HG03520 (cell line): Measurements from ENCODE around the gene TUT1.
"Not testable (repeated sequence)": the region's sequence is repeated elsewhere in the genome, so short reads cannot be mapped to it uniquely, and the experiment has no call there.

ENCODE experiments used
- ATAC-seq: cut with Tn5 transposase; IDR thresholded peaks from one replicate; pipeline ENCODE4 v1.9.1; 2021; ENCODE audit warnings: mild to moderate bottlenecking, moderate library complexity; ENCODE audit not compliant: unreplicated experiment

The TUT1 gene

GRCh38 chr11:62605902-62606301 is 14.6 kb upstream of the TUT1 start:
- no peak for ATAC-seq

DNA sequence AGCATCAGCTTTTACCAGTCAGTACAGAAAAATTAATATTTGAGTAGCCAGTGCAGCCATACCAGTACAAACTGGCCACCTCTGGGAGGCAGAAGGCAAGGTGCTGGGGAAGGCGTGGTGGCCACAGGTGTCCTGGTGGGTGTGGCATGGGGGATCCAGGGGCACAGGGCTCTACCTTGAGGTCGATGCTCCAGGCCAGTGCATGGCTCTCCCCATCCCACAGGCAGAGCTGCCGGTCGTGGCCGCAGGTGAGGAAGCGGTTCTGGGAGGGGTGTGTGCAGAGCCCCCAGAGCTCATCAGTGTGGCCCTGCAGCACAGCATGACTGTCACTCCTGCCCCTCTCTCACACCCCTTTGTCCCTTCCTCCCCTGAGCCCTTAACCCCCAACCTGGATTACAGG is 14.1 kb upstream of the TUT1 start:
- no peak for ATAC-seq

- ATAC-seq, result no peak
Measured at GRCh38 chr11:62604460-62605120, 13.3 kb upstream of the TUT1 start.

DNA sequence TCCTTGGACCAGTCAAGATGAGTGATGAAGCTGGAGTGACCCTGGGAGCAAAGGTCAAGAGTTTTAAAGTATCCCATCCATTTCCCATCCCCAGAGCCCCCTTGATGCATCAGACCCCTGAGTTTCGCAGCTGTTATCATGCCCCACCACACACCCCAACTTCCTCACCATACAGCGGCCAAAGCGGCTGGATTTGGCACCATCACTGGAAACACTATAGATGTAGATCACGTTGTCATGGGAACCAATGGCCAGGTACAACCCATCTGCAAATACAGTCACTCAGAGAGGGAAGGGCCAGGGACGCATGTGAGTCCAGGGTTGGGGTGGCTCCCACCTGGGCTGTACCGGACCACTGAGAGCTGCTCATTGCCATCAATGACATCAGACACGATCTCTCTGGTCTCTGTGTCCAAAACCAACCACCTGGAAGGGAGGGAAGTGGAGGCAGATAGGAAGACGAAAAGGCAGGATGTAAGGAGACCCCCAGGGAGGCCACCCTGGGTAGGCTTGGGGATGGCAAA is 12.5 kb upstream of the TUT1 start:
- ATAC-seq, result no peak

- ATAC-seq, result no peak
Measured at GRCh38 chr11:62603072-62603408, 11.7 kb upstream of the TUT1 start.

- ATAC-seq, result no peak
Measured at GRCh38 chr11:62602141-62603071, 11.1 kb upstream of the TUT1 start.

DNA sequence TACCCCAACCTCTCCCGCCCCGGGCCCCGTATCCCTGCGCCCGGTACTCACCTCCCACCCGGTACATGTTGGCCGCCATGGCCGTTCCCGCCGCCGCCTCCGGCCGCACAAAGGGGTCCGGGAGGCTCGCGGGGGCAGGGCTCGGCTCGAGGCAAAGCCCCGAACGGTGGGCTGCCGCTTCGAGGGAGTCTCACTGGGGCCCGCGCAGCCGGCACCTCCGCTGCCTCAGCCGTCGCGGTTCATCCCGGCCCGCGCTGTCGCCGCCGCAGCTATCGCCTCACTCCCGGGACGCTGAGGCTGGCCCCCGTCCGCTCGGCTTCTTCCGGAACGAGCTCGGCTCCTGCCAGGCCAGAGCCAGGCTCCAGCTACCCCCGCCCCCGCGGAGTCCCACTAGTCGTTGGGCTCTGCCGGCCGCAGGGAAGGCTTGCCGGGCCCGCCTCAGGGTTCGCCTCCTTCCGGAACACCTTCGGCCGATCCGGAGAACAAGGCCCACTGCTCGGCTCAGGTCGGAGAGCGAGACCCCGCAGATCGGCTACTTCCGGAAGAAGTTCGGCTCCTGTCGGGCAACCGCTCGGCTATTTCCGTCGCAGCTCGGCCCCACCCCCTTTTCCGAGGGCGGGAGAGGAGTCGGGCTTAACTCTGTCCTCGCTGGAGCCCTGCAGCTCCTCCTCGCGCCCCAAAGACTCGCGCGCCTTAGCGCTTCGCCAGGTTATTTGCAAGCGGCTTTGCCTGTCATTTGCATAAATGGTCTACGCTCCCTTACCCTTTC is 10.2 kb upstream of the TUT1 start, which contains the start of gene MTA2:
TSS of gene MTA2 (minus strand) at position 494 of the 769 bp plus-strand sequence. CDS start at position 79, 415 bp downstream.
- peak; percentile 65 for ATAC-seq

DNA sequence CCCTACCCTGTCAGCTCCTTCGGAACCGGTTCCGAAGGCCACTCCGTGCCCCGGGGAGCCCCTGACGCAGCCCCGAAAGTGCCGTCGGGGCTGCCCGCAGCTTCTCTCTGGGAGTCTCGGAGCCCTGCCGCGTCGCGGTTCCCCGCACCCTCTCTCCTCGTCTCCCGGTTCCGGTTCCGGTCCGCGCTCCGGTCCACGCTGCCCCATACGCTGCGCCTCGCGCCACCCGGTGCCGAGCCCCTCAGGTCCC is 9.7 kb upstream of the TUT1 start:
- no peak for ATAC-seq

DNA sequence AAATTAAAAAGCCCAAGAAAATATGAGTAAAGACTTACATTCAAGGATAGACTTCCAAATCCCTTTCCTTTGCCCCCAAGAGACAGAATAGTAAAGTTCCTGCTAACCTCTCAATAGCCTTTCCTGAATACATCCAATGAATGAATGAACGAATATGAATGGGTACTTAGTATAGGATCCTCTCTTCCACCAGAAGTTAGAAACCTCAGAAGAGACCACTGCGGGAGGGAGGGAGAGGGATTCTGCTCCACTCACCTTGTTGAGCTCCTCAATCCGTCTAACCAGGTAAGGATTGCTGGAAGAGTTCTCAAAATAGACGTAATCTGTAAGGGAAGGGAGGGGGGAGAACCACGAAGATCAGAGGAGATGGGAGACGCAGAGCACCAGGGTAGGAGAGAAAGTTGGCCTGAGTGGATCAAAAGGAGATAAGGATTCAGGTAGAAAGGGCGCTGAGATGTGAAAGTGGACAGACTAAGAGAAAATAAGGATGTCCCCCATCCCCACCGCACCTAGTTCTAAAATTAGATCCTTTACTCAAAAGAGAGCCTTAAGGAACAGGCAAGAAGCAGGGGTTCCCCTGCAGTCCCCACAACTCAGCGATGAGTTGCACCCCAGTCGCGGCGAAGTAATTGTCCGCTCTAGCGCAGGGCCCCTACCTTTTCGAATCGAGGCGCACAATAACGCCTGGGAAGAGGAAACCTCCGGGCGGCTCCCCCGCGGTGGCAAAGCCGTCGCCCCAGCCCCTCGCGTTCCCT is 9.2 kb upstream of the TUT1 start:
- no peak for ATAC-seq

DNA sequence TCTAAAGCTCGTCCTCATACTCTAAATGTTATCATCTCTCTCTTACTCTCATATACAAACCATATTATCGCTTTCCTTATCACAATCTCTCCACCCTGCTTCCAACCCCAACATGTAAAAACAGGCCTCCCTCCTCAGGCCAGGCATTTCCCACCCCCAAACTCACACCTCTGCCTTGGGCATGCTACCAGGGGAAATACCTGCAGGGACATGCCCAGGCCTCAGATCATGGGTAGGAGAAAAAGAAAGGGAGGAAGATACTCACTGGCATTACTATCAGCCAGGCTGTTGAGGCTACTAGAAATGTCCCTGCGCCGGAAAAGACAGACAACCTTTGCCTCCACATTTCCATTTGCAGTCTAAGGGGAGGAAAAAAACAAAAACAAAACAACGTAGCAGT is 8.6 kb upstream of the TUT1 start:
- no peak for ATAC-seq

DNA sequence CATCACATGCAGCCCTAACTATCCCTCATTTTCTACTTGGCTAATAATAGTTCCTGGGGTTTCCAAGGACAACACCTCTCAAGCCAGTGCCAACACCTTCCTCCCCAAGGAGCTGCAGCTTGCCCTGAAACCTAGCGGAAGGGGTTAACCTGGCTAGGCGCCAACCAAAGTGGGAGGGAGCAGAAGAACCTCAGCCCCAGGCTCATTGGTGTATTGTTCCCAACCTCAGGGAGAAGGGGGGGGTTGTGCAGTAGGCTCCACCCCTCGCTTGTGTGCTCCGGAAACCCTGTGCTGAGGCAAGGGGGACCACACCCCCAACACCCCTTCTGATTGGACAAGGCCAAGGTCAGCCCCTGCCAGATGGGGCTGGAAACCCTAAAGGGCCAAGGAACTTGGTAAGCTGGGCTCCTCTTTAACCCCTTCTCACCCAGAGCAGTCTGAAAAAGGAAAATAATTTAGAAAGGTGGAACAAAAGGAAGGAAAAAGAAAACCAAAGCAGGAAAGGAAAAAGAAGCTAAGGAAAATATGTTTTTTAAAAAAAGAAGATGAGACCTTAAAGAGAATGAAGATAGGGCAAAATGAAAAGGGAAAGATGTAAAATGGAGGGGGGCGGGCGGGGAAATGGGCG is 7.9 kb upstream of the TUT1 start:
- ATAC-seq, result peak; percentile 37

GRCh38 chr11:62595124-62595523 is 3.8 kb upstream of the TUT1 start:
- ATAC-seq, result no peak

GRCh38 chr11:62593434-62594044 is 2.2 kb upstream of the TUT1 start:
- ATAC-seq, result no peak

DNA sequence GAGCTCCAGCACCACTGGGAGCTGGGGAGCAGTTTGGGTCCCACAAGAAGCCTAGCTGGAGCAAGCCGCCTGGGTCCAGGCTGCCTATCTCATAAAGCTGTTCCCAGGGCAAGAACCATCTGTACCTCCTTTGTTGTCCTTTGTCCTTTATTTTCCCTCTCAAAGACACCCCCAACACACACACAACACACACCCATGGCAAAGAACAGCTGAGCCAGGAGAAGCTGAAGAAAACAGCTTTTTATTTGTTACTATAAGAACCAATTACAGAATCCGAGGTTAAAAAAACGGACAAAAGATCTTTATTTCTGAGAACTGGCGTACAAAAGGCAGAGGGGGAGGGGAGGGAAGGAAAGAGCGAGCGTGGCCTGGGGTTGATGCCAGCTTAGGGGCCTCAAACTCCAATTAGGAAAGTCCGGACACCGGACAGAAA is 1.7 kb upstream of the TUT1 start:
- ATAC-seq, result no peak

DNA sequence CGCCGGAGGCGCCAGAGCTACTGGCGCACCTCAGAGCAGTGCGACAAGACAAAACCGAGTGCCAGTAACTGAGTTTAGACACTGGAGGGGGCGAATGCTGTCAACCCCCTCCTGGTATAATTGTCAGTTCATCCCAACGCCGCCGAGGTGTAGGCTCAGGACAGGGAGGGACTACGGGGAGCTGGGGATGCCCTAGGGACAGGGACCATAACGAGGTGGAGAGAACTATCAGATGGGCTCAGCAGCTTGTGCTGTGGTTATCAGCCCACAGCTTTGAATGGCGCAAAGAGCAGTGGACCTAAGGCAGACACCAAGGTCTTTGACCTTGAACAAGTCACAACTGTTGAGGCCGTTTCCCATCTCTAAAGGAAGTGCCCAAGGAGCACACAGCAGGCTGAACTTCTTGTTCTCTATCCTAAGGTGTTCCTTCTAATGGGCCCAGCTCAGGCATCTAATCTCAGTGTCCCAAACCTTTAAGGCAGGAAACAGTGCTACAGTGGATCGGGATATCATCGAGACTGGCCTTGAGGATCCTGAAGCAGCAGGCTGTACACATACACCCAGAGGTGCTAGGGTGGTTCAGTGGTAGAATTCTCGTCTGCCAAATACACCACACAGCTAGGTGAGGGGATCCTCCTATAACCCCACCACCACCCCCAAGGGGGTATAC is 958 bp upstream of the TUT1 start:
- no peak for ATAC-seq

DNA sequence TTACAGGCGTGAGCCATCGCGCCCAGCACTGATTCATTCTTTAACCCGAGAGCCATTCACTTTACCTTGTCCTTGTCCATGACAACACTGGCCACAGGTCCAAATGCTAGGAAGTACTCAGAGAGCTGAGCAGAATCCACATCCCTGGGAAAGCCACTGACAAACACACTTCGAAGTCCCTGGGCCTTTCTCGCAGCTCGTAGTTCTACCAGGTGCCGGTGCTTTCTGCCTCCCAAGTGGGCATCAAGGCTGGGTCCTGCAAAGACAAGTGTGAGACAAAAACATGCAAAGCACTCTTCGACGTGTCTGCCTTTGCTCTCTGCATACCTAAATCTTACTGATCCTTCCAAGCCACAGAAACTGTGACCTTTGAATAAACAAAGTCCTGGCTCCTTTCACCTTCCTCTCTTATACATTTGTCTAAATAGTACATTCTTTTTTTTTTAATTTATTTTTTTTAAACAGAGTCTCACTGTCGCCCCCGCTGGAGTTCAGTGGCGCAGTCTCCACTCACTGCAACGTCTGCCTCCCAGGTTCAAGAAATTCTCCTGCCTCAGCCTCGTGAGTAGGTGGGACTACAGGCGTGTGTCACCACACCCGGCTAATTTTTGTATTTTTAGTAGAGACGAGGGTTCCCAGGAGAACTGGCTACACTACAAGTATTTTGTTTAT is 2.2 kb downstream of the TUT1 start:
- ATAC-seq, result no peak

- not testable (repeated sequence) for ATAC-seq
Measured at GRCh38 chr11:62585356-62585755, 6.0 kb downstream of the TUT1 start.

GRCh38 chr11:62581735-62582134 is 9.6 kb downstream of the TUT1 start:
- not testable (repeated sequence) for ATAC-seq
